Measurements from ENCODE around the gene PGPEP1.

PGPEP1 gene

GRCh38 chr19:18388960-18389725, 48.7 kb downstream of the PGPEP1 start:
- DNase-seq (ENCODE audit: low spot score): no peak
- TF ChIP-seq CTCF (IDR thresholded peaks at IDR 0.05; ENCODE audit: borderline replicate concordance, control extremely low read depth, extremely low read depth, insufficient read depth, missing control alignments): no peak
- in situ Hi-C loops (cut with MboI; ENCODE audit: low sequenced_read_pairs, unreplicated experiment): no loop called here

- DNase-seq (ENCODE audit: low spot score): no peak
- in situ Hi-C loops (cut with MboI; ENCODE audit: low sequenced_read_pairs, unreplicated experiment): no loop called here
- TF ChIP-seq CTCF (IDR thresholded peaks at IDR 0.05; ENCODE audit: borderline replicate concordance, control extremely low read depth, extremely low read depth, insufficient read depth, missing control alignments): no peak
Observed at GRCh38 chr19:18389726-18390064, 49.3 kb downstream of the PGPEP1 start.

DNA sequence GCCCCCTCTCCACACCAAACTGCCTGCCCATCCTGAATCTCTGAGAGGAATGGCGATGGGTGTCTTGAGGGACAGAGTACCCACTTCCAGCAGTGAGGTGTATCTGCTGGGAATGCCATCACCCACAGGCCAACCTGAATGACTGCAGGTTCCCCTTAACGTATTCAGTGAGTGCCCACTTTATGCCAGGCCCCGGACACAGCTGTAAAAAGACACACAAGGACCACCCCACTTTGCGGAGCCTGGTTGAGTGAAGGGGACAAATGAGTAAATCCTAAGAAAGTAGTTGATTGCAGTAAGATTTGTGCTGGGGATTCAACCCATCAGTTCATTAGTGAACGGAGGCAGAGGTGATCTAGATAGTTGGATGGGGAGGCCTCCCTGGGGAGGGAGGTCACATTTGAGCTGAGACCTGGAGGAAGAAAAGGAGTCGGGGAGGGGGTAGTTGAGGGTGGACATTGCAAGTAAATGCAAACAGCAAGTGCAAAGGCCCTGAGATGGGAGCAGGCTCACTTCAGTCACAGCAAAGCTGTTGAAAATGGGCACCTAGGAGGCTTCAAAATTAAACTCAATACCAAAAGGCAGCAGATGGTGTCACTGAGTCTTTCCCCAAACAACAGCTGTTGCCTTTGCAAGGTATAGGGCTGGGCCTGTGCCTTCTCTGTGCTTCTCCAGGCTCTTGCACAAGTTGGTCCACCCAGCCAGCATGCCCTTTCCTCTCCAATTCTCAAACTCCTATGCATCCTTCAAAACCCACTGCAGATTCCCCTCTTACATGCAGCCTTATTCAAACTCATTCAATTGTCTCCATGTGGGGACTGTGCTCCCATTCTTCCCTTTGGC, 49.9 kb downstream of the PGPEP1 start:
- no peak for TF ChIP-seq CTCF (IDR thresholded peaks at IDR 0.05; ENCODE audit: borderline replicate concordance, control extremely low read depth, extremely low read depth, insufficient read depth, missing control alignments)
- in situ Hi-C loops (cut with MboI; ENCODE audit: low sequenced_read_pairs, unreplicated experiment): no loop called here
- DNase-seq (ENCODE audit: low spot score): no peak

- in situ Hi-C loops (cut with MboI; ENCODE audit: low sequenced_read_pairs, unreplicated experiment): no loop called here
- DNase-seq (ENCODE audit: low spot score): no peak
- no peak for TF ChIP-seq CTCF (IDR thresholded peaks at IDR 0.05; ENCODE audit: borderline replicate concordance, control extremely low read depth, extremely low read depth, insufficient read depth, missing control alignments)
Observed at GRCh38 chr19:18391509-18392075, 51.2 kb downstream of the PGPEP1 start.

GRCh38 chr19:18392417-18392816, 52.0 kb downstream of the PGPEP1 start:
- no peak for DNase-seq (ENCODE audit: low spot score)
- TF ChIP-seq CTCF (IDR thresholded peaks at IDR 0.05; ENCODE audit: borderline replicate concordance, control extremely low read depth, extremely low read depth, insufficient read depth, missing control alignments): no peak
- in situ Hi-C loops (cut with MboI; ENCODE audit: low sequenced_read_pairs, unreplicated experiment): no loop called here

DNA sequence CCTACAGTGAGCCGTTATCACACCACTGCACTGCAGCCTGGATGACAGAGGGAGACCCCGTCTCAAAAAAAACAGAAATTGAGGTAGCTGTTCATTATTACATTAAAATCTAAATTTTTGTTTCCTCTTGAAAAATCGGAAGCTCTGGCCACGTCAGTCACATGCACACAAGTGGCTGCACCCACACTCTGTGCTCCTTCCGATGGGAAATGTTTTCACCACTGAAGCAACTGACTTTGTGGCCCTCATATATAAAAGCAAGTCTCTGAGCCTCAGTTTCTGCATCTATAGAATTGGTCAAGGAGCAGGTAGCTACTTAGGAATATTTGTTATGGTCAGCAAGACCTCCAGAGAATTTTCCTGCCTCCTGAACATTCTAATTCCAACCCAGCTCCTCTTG, 52.5 kb downstream of the PGPEP1 start:
- DNase-seq (ENCODE audit: low spot score): no peak
- in situ Hi-C loops (cut with MboI; ENCODE audit: low sequenced_read_pairs, unreplicated experiment): no loop called here
- no peak for TF ChIP-seq CTCF (IDR thresholded peaks at IDR 0.05; ENCODE audit: borderline replicate concordance, control extremely low read depth, extremely low read depth, insufficient read depth, missing control alignments)

Measured in GM13976 (cell line).